Measurements from ENCODE around the gene STK10. TPM values are rescaled to one million over a fixed set of nuclear protein-coding genes. Genes with fewer than 3 reads are reported as not detected.

STK10 gene
- total and polyA plus RNA-seq, 9 of the 15 experiments (the other 6 are each of a cell fraction or from before 2014, with no cell fraction given), result 0.30 to 6.7 (median 2.4) TPM

GRCh38 chr5:172106511-172107356 lies 81.3 kb downstream of the STK10 start (continued):
- TF ChIP-seq, protein P1, sequence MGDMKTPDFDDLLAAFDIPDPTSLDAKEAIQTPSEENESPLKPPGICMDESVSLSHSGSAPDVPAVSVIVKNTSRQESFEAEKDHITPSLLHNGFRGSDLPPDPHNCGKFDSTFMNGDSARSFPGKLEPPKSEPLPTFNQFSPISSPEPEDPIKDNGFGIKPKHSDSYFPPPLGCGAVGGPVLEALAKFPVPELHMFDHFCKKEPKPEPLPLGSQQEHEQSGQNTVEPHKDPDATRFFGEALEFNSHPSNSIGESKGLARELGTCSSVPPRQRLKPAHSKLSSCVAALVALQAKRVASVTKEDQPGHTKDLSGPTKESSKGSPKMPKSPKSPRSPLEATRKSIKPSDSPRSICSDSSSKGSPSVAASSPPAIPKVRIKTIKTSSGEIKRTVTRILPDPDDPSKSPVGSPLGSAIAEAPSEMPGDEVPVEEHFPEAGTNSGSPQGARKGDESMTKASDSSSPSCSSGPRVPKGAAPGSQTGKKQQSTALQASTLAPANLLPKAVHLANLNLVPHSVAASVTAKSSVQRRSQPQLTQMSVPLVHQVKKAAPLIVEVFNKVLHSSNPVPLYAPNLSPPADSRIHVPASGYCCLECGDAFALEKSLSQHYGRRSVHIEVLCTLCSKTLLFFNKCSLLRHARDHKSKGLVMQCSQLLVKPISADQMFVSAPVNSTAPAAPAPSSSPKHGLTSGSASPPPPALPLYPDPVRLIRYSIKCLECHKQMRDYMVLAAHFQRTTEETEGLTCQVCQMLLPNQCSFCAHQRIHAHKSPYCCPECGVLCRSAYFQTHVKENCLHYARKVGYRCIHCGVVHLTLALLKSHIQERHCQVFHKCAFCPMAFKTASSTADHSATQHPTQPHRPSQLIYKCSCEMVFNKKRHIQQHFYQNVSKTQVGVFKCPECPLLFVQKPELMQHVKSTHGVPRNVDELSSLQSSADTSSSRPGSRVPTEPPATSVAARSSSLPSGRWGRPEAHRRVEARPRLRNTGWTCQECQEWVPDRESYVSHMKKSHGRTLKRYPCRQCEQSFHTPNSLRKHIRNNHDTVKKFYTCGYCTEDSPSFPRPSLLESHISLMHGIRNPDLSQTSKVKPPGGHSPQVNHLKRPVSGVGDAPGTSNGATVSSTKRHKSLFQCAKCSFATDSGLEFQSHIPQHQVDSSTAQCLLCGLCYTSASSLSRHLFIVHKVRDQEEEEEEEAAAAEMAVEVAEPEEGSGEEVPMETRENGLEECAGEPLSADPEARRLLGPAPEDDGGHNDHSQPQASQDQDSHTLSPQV (IDR thresholded peaks at IDR 0.05), result no peak
- TF ChIP-seq SMARCA5 (IDR thresholded peaks at IDR 0.05) (0 out of 2 replicates have a peak, but pooled peaks have one; percentile 21), DDX20 (tag; IDR thresholded peaks at IDR 0.05; ENCODE audit: low read depth) (no peak), ZNF384 (IDR thresholded peaks at IDR 0.05; ENCODE audit: low read depth, low read length) (peak; percentile 30; the same call in 1 of the 2 replicates), POLR2H (tag; IDR thresholded peaks at IDR 0.05; ENCODE audit: low read depth) (no peak), CBX2 (IDR thresholded peaks at IDR 0.05; ENCODE audit: insufficient read depth, low read length, poor library complexity, severe bottlenecking) (no peak), ZNF699 (CRISPR knock-in tag; IDR thresholded peaks at IDR 0.05; ENCODE audit: insufficient replicate concordance) (no peak), PATZ1 (CRISPR knock-in tag; IDR thresholded peaks at IDR 0.05; ENCODE audit: borderline replicate concordance) (no peak), E2F3 (CRISPR knock-in tag; IDR thresholded peaks at IDR 0.05) (no peak), TEAD1 (CRISPR knock-in tag; IDR thresholded peaks at IDR 0.05) (0 out of 4 replicates have a peak, but pooled peaks of 1 of the 2 experiments have one; percentile 31)
- TF ChIP-seq, protein P2, sequence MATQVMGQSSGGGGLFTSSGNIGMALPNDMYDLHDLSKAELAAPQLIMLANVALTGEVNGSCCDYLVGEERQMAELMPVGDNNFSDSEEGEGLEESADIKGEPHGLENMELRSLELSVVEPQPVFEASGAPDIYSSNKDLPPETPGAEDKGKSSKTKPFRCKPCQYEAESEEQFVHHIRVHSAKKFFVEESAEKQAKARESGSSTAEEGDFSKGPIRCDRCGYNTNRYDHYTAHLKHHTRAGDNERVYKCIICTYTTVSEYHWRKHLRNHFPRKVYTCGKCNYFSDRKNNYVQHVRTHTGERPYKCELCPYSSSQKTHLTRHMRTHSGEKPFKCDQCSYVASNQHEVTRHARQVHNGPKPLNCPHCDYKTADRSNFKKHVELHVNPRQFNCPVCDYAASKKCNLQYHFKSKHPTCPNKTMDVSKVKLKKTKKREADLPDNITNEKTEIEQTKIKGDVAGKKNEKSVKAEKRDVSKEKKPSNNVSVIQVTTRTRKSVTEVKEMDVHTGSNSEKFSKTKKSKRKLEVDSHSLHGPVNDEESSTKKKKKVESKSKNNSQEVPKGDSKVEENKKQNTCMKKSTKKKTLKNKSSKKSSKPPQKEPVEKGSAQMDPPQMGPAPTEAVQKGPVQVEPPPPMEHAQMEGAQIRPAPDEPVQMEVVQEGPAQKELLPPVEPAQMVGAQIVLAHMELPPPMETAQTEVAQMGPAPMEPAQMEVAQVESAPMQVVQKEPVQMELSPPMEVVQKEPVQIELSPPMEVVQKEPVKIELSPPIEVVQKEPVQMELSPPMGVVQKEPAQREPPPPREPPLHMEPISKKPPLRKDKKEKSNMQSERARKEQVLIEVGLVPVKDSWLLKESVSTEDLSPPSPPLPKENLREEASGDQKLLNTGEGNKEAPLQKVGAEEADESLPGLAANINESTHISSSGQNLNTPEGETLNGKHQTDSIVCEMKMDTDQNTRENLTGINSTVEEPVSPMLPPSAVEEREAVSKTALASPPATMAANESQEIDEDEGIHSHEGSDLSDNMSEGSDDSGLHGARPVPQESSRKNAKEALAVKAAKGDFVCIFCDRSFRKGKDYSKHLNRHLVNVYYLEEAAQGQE (IDR thresholded peaks at IDR 0.05; ENCODE audit: borderline replicate concordance), result peak; percentile 79
- TF ChIP-seq, protein P2 (CRISPR knock-in tag; IDR thresholded peaks at IDR 0.05; ENCODE audit: low read depth), result no peak
